ENCODE measurements around the gene MLXIPL. TPM values are rescaled to one million over a fixed set of nuclear protein-coding genes. Genes with fewer than 3 reads are reported as not detected.

The MLXIPL gene
- total and polyA plus RNA-seq, 11 donors, result 0.42 to 10.1 (median 2.0) TPM

DNA sequence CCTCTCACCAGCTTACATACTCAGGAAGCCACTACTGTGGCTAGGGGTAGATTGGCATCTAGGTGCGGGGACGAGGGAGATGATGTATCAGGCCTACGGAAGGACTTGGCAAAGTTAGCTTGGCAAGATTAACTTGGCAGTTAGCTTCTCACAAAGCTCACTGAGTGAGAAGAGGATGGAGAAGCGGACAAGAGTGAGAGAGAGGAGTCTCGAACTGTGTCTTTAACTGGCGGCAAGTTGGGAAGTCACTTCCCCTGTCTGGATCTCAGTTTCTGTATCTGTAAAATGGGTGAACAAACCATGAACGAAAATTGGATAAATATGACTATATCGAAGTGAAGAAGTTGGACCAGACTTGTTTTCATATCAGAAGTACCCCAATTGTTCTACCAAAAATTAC, 9.5 kb upstream of the MLXIPL start:
- no peaks in the 10 kb centered on the region for H3K4me1 ChIP-seq
- H3K27me3 ChIP-seq, result peaks cover 0 to 42% (median 20%) of the 10 kb centered on the region in 9 donors
- intact Hi-C loops (cut with DNase I), result no loop called here
- ATAC-seq, result no peak
- H3K9me3 ChIP-seq, result no peaks in the 10 kb centered on the region
- no peak for DNase-seq
- no peak for TF ChIP-seq POLR2A (IDR thresholded peaks at IDR 0.05)
- TF ChIP-seq, protein P1, sequence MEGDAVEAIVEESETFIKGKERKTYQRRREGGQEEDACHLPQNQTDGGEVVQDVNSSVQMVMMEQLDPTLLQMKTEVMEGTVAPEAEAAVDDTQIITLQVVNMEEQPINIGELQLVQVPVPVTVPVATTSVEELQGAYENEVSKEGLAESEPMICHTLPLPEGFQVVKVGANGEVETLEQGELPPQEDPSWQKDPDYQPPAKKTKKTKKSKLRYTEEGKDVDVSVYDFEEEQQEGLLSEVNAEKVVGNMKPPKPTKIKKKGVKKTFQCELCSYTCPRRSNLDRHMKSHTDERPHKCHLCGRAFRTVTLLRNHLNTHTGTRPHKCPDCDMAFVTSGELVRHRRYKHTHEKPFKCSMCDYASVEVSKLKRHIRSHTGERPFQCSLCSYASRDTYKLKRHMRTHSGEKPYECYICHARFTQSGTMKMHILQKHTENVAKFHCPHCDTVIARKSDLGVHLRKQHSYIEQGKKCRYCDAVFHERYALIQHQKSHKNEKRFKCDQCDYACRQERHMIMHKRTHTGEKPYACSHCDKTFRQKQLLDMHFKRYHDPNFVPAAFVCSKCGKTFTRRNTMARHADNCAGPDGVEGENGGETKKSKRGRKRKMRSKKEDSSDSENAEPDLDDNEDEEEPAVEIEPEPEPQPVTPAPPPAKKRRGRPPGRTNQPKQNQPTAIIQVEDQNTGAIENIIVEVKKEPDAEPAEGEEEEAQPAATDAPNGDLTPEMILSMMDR (IDR thresholded peaks at IDR 0.05), result no peak
- no peak overlapping the region for H3K27ac ChIP-seq
- WGBS, 4 donors, result 81 to 87% (median 84%) methylated on average over 8 of the region's 8 CpGs
- no peak overlapping the region for H3K4me3 ChIP-seq
- H3K36me3 ChIP-seq, result no peaks in the 10 kb centered on the region

DNA sequence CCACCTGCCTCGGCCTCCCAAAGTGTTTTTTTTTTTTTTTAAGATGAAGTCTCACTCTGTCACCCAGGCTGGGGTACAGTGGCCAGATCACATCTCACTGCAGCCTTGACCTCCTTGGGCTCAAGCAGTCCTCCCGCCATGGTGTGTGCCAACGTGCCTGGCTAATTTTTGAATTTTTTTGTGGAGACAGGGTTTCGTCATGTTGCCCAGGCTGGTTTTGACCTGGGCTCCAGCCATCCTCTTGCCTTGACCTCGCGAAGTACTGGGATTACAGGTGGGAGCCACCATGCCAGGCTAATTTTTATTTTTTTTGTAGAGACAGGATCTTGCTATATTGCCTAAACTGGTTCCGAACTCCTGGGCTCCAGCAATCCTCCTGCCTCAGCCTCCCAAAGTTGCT, 9.0 kb upstream of the MLXIPL start:
- WGBS, 4 donors, result 76 to 91% (median 87%) methylated on average over 7 of the region's 7 CpGs
- intact Hi-C loops (cut with DNase I), result no loop called here
- H3K4me1 ChIP-seq, result no peaks in the 10 kb centered on the region
- H3K9me3 ChIP-seq, result no peaks in the 10 kb centered on the region
- ATAC-seq, result no peak
- no peak overlapping the region for H3K4me3 ChIP-seq
- TF ChIP-seq POLR2A (IDR thresholded peaks at IDR 0.05), result no peak
- TF ChIP-seq, protein P1 (IDR thresholded peaks at IDR 0.05), result no peak
- H3K36me3 ChIP-seq, result no peaks in the 10 kb centered on the region
- H3K27ac ChIP-seq, result no peak overlapping the region
- no peak for DNase-seq
- H3K27me3 ChIP-seq, result peaks cover 0 to 47% (median 20%) of the 10 kb centered on the region in 9 donors

DNA sequence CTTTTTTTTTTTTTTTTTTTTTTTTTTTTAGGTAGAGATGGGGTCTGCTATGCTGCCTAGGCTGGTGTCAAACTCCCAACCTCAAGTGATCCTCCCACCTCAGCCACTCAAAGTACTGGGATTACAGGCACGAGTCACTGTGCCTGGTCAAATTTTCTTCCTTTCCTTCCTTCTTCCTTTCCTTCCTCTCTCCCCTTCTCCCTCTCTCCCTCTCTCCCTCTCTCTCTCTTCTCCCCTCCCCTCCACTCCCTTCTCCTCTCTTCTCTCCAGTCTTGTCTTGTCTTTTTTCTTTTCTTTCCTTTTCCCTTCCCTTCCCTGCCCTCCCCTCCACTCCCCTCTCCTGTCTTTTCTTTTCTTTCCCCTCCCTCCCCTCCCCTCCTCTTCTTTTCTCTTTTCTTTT, 7.2 kb upstream of the MLXIPL start:
- Histone ChIP-seq H3K4me1 (no peaks in the 10 kb centered on the region), H3K4me3 (no peak overlapping the region), H3K27ac (no peak overlapping the region), H3K36me3 (no peaks in the 10 kb centered on the region), H3K9me3 (no peaks in the 10 kb centered on the region), H3K27me3 (peaks cover 0 to 60% (median 20%) of the 10 kb centered on the region in 9 donors)
- no peak for DNase-seq
- 17 to 36% (median 27%) methylated on average over 1 of the region's 1 CpG for WGBS, 4 donors
- intact Hi-C loops (cut with DNase I), result no loop called here
- no peak for ATAC-seq
- TF ChIP-seq POLR2A (IDR thresholded peaks at IDR 0.05), result no peak
- TF ChIP-seq, protein P1 (IDR thresholded peaks at IDR 0.05), result no peak

DNA sequence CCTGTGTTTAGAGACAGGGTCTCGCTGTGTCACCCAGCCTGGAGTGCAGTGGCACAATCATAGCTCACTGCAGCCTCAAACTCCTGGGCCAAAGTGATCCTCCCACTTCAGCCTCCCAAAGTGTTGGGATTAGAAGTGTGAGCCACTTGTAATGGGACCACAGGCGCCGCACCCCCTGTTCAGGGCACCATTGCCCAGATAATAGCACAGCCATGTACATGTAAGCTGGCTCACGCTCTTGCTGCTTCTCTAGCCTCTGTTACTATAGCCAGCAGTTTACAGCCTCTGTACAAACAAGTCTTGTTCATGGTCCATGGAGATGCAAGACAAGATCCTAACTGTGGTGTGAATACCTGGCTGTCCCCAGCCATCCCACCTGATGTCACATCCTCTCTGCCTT, 4.2 kb upstream of the MLXIPL start:
- no peak overlapping the region for H3K27ac ChIP-seq
- H3K36me3 ChIP-seq, result no peaks in the 10 kb centered on the region
- WGBS, 4 donors, result 68 to 90% (median 86%) methylated on average over 4 of the region's 4 CpGs
- intact Hi-C loops (cut with DNase I), result no loop called here
- peaks cover 0 to 11% (median 9%) of the 10 kb centered on the region in 12 donors for H3K4me1 ChIP-seq
- no peak overlapping the region for H3K4me3 ChIP-seq
- TF ChIP-seq, protein P1 (IDR thresholded peaks at IDR 0.05), result no peak
- TF ChIP-seq POLR2A (IDR thresholded peaks at IDR 0.05), result no peak
- ATAC-seq (no peak), DNase-seq (no peak)
- H3K27me3 ChIP-seq, result peaks cover 0 to 67% (median 28%) of the 10 kb centered on the region in 9 donors
- H3K9me3 ChIP-seq, result no peaks in the 10 kb centered on the region
